NCI-H128 (cell line): ENCODE results near the gene NAPB.

ENCODE experiments used
- DNase-seq: peaks from one replicate; lab custom pipeline; 2025; ENCODE audit not compliant: unreplicated experiment; lab: John Stamatoyannopoulos, UW

The NAPB gene

GRCh38 chr20:23369072-23369823 is 52.0 kb downstream of the NAPB start:
- DNase-seq: no peak

DNA sequence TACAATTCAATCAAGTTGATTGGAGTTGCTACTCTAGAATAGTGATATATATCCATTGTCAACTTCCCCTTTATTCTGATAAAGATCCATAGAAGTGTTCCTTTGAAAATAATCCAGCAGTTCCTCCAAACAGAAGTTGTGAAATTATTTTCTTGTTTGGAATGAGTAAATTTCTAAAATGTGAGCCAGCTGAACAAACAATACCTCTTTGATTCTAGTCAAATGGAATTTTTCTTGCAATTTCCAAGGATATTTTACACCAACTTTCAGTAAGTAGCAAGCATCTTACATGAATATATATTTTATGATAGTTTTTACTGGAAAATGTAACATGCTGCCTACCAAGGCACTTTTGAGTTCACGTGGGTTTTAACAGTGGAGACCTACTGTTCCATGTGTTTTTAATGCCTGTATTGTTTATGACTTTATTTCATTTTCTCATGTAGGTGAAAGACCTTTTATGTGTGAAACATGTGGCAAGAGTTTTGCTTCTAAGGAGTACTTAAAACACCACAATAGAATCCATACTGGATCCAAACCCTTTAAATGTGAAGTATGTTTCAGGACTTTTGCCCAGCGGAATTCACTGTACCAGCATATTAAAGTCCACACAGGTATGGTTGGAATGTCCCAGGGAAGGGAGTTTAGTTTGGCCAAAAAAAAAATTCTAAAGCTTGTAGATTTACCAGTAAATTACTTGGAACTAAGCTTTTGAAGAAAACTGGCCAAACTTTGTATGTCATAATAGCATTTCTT is 52.8 kb downstream of the NAPB start:
- DNase-seq: no peak

DNA sequence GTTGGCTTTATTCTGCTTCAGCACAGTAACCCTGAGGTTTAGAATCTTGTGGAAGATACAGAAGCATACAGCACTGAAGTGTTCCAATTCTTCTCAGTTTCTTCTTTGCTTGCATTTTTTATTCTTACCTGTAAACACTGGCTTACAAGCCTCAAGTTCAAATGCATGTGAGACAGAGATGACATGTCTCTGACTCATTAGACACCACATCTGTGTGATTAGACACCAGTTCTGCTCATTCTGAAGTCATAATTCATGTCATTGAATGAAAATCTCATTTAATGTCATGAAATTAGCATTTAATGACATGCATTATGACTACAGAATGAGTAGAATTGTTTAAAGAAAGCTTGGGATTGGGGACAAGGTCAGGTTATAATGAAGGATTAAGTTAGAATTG is 53.5 kb downstream of the NAPB start:
- DNase-seq: no peak

DNA sequence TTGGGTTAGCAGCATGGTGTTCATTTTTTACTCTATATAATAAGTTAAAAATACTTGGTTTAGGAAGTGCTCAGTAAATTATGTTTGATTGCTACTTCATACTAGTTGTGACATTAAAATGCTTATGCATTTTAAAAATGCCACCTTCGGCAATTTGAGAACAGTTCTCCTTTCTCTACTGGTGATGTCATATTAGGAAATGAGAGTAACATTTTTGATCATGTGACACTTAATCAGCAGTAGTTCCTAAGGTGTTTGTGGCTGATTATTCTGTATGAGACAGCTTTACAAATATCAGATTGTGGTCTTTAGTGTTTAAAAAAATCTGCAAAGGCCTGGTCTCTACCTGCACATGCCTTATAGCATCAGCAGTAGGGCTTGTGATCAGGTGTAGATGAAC is 54.9 kb downstream of the NAPB start:
- no peak for DNase-seq

DNA sequence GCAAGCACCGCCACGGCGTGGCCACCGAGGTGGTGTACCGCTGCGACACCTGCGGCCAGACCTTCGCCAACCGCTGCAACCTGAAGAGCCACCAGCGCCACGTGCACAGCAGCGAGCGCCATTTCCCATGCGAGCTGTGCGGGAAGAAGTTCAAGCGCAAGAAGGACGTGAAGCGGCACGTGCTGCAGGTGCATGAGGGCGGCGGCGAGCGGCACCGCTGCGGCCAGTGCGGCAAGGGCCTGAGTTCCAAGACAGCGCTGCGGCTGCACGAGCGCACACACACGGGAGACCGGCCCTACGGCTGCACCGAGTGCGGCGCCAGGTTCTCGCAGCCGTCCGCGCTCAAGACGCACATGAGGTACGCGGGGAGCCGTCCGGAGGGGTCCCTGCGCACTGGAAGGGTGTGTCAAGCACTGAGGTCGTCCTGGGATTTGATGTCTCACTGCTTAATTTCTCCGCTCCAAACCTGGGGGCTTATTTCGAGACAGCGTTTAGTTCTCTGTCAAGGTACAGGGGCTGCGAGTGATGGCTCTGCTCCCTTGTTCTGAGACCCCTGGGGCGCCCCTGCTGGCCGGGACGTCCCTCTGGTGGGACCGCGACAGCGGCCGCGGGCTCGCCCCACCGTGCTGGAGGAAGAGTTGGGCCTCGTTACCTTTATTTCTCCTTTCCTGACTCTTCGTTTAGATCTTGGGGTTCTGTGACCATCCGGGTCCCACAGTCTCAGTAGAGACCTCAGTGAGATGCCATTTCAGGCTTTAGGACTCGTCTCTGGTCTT is 55.7 kb downstream of the NAPB start:
- no peak for DNase-seq

DNA sequence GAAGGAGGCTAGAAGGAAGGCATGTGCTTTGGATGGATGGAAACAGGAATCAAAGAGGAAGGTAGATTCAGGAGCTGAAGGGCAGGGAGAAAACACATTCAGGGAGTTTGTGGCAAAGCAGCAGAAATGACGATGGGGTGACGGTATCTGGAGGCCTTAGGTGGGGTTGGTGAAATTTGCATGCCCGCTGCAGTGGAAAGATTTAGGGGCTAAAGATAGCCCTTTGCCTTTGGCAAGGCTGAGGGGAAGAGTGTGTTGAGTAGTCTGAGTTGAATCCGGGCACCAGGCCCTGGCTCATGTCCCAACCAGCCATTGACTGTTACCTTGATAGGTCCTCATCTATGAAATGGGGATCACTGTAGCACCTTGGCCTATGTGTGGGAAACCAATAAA is 58.0 kb downstream of the NAPB start:
- no peak for DNase-seq

GRCh38 chr20:23362392-23363256 is 58.7 kb downstream of the NAPB start:
- DNase-seq: no peak

DNA sequence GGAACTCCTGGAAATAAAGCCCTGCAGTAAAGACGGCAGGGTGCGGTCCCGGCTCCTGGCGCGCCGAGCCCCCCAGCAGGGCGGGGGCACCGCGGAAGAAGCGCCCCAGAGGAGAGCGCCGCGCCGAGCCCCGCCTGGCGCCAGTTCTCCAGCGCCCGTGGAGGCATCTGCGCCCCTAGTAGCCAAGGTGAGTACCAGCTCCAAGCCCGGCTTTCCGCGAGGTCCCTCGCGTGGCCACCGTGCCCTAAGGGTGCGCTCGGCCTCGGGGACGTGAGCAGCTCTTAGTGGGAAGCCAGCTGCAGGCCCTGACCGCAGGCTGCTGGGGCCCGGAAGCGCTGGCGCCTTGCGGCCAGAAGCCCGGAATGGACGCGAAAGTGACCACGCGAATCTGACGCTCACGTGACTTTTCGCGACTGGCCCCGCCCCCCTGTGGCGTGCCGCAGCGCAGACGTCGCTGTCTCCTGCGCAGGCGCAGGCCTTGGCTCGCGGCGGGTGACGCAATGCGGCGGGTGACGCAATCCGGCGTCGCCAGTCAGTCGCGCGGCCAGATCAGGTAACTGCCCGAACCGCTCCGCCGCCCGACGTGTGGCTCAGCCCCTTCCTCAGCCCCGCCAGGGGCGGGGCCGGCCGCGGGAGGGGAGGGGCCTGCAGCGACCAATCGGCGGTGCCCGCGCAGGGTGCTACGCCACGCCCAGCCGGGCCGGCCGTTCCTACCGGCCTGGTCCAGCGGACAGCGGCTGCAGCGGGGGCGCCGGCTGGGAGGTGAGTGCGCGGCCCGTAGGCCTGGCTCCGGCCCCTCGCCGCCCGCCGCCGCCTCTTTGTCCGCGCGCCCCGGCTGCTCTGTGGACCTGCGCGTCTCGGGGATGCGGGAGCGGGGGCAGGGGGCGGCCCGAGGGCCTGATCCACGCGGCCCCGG is 59.6 kb downstream of the NAPB start, which contains the start of gene GZF1:
GZF1 (plus strand) TSS at position 707 of the 916 bp plus-strand sequence. CDS start 2,202 bp downstream, outside the sequence.
- DNase-seq: peak; percentile 95

GRCh38 chr20:23361119-23361475 is 60.2 kb downstream of the NAPB start:
- DNase-seq: no peak

- no peak for DNase-seq
Measured at GRCh38 chr20:23360531-23360930, 60.8 kb downstream of the NAPB start.

- no peak for DNase-seq
Measured at GRCh38 chr20:23358923-23359593, 62.2 kb downstream of the NAPB start.

DNA sequence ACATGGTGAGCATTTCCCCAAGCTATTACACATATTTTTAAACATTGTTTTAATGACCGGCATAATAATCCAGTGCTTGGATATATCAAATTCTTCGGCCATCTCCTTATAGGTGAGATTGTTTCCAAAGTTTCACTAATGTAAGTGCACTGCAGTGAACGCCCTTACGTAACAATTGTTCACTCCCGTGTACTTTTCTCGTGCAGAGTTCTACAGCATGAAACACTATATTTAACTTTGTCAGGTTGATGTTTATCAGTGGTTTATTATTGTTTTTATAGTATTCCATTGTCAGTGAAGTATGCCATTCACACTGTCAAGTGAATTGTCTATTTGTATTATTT is 62.8 kb downstream of the NAPB start:
- DNase-seq: no peak

- DNase-seq: peak; percentile 97
Measured at GRCh38 chr20:23357767-23358562, 63.3 kb downstream of the NAPB start.

- DNase-seq: no peak
Measured at GRCh38 chr20:23356203-23356602, 65.1 kb downstream of the NAPB start.

DNA sequence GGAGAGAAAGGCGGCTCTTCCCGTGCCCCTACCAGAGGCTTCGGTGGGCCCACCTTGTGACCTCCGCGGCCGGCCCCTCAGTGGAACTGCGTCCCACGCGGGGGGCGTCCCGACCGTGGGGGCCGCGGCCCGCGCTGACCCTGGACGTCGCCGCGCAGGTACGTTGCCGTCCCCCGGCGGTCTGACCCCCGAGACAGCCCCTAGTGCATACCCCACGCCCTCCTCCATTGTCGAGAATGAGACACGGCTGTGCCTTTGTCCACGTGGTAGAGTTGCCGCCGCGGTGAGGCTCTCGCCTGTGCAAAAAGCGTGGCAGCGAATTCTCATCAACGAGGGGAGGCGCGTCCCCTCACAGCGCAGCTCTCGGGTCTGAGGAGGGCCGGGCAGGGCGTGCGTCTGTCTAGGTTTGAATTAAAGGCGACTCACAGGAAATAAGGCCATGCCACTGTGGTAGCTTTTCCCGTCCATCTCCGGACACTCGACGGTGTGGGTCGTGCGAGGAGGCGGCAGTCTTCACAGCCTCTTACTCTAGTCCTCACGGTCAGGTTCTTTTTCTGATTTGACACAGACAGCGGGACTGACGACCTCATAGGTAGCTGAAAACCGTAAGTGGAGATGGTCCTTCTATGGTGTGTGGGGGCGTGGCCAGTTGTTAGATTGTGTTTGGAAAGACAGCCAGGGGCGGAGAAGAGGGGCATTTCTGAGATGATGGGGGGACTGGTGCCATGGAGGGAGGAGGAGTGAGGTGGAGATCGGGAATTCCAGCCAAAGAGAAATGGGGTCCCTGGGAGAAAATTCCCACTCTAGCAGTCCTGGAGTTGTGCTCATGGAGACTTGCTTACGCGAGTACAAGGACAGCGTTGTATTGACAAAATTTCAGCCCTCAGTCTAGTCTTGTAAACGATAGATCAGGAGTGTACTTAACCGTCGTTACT is 70.1 kb downstream of the NAPB start:
- DNase-seq: peak; percentile 18

DNA sequence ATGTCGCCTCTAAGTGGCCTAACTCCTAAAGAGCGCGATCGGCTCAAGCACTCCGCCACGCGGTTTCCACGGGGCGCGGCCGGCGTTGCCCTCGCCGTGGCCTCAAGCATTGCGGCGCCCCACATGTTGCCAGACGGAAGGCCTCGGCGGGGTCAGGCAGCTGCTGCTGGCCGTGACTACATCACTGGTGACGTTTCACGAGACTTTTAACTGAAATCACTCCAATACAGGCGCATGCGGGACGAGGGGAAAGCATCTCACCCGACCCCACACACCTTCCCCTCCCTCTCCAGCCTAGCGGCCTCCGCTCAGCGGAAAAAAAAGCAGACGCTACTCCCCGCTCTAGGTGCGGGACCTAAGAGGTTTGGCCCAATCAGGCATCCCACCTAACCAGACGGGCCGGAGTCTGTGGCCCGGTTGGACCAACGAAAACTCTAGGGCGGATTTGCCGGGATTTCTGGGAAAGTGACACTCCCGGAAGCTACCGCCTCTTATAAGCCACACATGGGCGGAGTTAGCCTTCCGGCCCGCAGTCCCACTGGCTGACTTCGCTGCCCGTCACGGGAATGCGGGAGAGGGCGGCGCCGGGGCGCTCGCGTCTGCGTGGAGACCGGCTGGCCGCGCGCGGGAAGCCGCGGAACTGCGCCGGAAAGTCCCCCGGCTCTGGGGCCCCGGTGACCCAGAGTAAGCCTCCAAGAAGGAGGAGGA is 70.9 kb downstream of the NAPB start, which contains the start of gene NXT1:
NXT1 (plus strand) TSS at position 596 of the 708 bp plus-strand sequence. CDS start 3,251 bp downstream, outside the sequence.
- DNase-seq: peak; percentile 94
